ENCODE measurements around the gene DRG2. TPM values are rescaled to one million over a fixed set of nuclear protein-coding genes. Genes with fewer than 3 reads are reported as not detected.

The DRG2 gene
- total and polyA plus RNA-seq, 2 of the 13 experiments (the other 11 are each of a cell fraction or from before 2014, with no cell fraction given): 20.1 to 26.6 TPM

GRCh38 chr17:18093616-18094408 lies 6.1 kb downstream of the DRG2 start (continued):
- no peak for TF ChIP-seq REST (IDR thresholded peaks at IDR 0.05; ENCODE audit: borderline replicate concordance in 1 of 2, low read depth in 1 of 2, low read length in 2 of 2)
- TF ChIP-seq ZMYM2 (CRISPR knock-in tag; IDR thresholded peaks at IDR 0.05): no peak
- no peak for TF ChIP-seq DDIT3 (CRISPR knock-in tag; IDR thresholded peaks at IDR 0.05)
- no peak for TF ChIP-seq ISX (CRISPR knock-in tag; conservative IDR thresholded peaks at IDR 0.05)
- no peak for TF ChIP-seq ZNF878 (CRISPR knock-in tag; IDR thresholded peaks at IDR 0.05)
- no peak for TF ChIP-seq CHD2 (IDR thresholded peaks at IDR 0.05; ENCODE audit: low read depth, low read length)
- TF ChIP-seq ZNF574 (CRISPR knock-in tag; IDR thresholded peaks at IDR 0.05): peak; percentile 20; the same call in 1 of the 2 replicates
- no peak for TF ChIP-seq FOXM1 (CRISPR knock-in tag; IDR thresholded peaks at IDR 0.05)
- TF ChIP-seq GATAD2A (CRISPR knock-in tag; IDR thresholded peaks at IDR 0.05): 0 out of 2 replicates have a peak, but pooled peaks have one; percentile 17
- no peak for TF ChIP-seq ZNF773 (CRISPR knock-in tag; IDR thresholded peaks at IDR 0.05; ENCODE audit: borderline replicate concordance)
- TF ChIP-seq RCOR2 (CRISPR knock-in tag; IDR thresholded peaks at IDR 0.05): no peak
- TF ChIP-seq YEATS4 (CRISPR knock-in tag; IDR thresholded peaks at IDR 0.05; ENCODE audit: borderline replicate concordance): no peak
- TF ChIP-seq ZNF639 (CRISPR knock-in tag; conservative IDR thresholded peaks at IDR 0.05): no peak
- TF ChIP-seq HNF1A (IDR thresholded peaks at IDR 0.05; ENCODE audit: low read depth): no peak
- TF ChIP-seq HNF1A (CRISPR knock-in tag; IDR thresholded peaks at IDR 0.05; ENCODE audit: borderline replicate concordance): no peak
- no peak for TF ChIP-seq LBX2 (CRISPR knock-in tag; IDR thresholded peaks at IDR 0.05; ENCODE audit: borderline replicate concordance)

All from HepG2 (cell line).